ENCODE data around the gene CCDC185. TPM values are rescaled to one million over a fixed set of nuclear protein-coding genes. Genes with fewer than 3 reads are reported as not detected.

CCDC185 gene
- polyA plus RNA-seq, 3 donors = not detected

DNA sequence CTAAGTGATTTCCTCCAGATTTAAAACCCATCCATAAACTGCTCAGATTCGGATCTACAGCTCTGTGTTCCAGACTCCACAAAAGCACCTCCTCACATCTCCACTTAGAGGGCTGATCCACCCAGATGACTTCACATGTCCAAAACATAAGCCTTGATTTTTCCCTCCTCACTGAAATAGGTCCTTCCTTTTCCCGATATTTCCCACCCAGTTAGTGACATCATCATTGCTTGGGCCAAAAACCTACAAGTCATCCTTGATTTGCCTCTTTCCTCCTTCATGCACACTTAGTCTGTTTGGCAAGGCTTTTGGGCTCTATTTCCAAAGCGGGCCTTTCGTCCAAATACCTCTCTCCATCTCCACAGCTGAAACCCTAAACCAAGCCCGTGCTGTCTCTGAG lies 32.3 kb downstream of the CCDC185 start:
- Mint-ChIP-seq H3K27me3 (ENCODE audit: low read depth in 3 of 3) (peaks cover 9 to 14% (median 10%) of the 10 kb centered on the region in 3 donors), H3K9me3 (peaks cover 0 to 12% (median 7%) of the 10 kb centered on the region in 7 donors), H3K36me3 (no peaks in the 10 kb centered on the region), H3K4me1 (no peaks in the 10 kb centered on the region), H3K4me3 (no peak overlapping the region), H3K27ac (no peak overlapping the region)
- Histone ChIP-seq H3K27me3 (ENCODE audit: control insufficient read depth in 2 of 2, insufficient read depth in 2 of 2, low read length in 2 of 2) (no peaks in the 10 kb centered on the region), H2AFZ (ENCODE audit: insufficient read depth, low read depth, low read length, poor library complexity, severe bottlenecking) (no peak overlapping the region), H3K9me3 (replicated peaks in 1 of 2; ENCODE audit: control insufficient read depth in 1 of 2, insufficient read depth in 1 of 2, low read length in 2 of 2) (no peaks in the 10 kb centered on the region), H3K4me3 (replicated peaks in 1 of 3; ENCODE audit: low read depth in 2 of 3, low read length in 3 of 3) (no peak overlapping the region), H3K4me2 (replicated peaks; ENCODE audit: extremely low read depth, low read length, poor library complexity, severe bottlenecking) (no peak overlapping the region), H3K9ac (ENCODE audit: insufficient read depth, low read length, poor library complexity, severe bottlenecking) (no peak overlapping the region), H3K4me1 (ENCODE audit: control insufficient read depth in 1 of 2, insufficient read depth in 2 of 2, low read length in 2 of 2) (no peaks in the 10 kb centered on the region), H3K36me3 (replicated peaks in 1 of 2; ENCODE audit: control insufficient read depth in 1 of 2, insufficient read depth in 2 of 2, low read length in 2 of 2) (no peaks in the 10 kb centered on the region), H4K20me1 (ENCODE audit: insufficient read depth, low read length) (no peaks in the 10 kb centered on the region), H3K79me2 (ENCODE audit: insufficient read depth, low read length) (no peaks in the 10 kb centered on the region), H3K27ac (ENCODE audit: low read depth in 1 of 2, low read length in 2 of 2) (no peak overlapping the region)
- TF ChIP-seq, protein P1, sequence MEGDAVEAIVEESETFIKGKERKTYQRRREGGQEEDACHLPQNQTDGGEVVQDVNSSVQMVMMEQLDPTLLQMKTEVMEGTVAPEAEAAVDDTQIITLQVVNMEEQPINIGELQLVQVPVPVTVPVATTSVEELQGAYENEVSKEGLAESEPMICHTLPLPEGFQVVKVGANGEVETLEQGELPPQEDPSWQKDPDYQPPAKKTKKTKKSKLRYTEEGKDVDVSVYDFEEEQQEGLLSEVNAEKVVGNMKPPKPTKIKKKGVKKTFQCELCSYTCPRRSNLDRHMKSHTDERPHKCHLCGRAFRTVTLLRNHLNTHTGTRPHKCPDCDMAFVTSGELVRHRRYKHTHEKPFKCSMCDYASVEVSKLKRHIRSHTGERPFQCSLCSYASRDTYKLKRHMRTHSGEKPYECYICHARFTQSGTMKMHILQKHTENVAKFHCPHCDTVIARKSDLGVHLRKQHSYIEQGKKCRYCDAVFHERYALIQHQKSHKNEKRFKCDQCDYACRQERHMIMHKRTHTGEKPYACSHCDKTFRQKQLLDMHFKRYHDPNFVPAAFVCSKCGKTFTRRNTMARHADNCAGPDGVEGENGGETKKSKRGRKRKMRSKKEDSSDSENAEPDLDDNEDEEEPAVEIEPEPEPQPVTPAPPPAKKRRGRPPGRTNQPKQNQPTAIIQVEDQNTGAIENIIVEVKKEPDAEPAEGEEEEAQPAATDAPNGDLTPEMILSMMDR (IDR thresholded peaks at IDR 0.05) = no peak
- DNase-seq = no peak
- intact Hi-C loops (cut with micrococcal nuclease) = no loop called here
- WGBS (ENCODE audit: insufficient coverage) = 92% methylated on average over 5 of the region's 5 CpGs

DNA sequence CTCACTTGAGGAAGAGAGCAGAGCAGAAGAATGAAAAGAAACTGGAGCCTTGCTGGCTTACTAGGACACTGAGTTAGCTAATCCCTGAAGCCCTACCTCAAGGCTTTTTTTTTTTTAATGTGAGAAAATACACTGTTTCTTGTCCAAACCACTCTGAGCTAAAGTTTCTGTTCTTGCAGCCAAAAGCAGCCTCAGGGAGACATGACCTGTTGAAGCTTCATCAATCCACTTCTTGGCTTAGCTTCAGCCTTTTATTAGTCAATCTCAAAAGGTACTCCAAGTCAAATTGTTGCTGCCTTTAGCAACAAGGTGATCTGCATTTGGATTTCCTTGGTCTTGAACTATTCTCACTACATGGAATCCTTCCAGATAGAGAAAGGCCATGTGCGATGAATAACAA lies 33.7 kb downstream of the CCDC185 start:
- Histone ChIP-seq H3K4me3 (replicated peaks in 1 of 3; ENCODE audit: low read depth in 2 of 3, low read length in 3 of 3) (no peak overlapping the region), H3K9me3 (replicated peaks in 1 of 2; ENCODE audit: control insufficient read depth in 1 of 2, insufficient read depth in 1 of 2, low read length in 2 of 2) (no peaks in the 10 kb centered on the region), H3K27me3 (ENCODE audit: control insufficient read depth in 2 of 2, insufficient read depth in 2 of 2, low read length in 2 of 2) (no peaks in the 10 kb centered on the region), H3K79me2 (ENCODE audit: insufficient read depth, low read length) (no peaks in the 10 kb centered on the region), H3K9ac (ENCODE audit: insufficient read depth, low read length, poor library complexity, severe bottlenecking) (no peak overlapping the region), H4K20me1 (ENCODE audit: insufficient read depth, low read length) (no peaks in the 10 kb centered on the region), H3K4me2 (replicated peaks; ENCODE audit: extremely low read depth, low read length, poor library complexity, severe bottlenecking) (no peak overlapping the region), H2AFZ (ENCODE audit: insufficient read depth, low read depth, low read length, poor library complexity, severe bottlenecking) (no peak overlapping the region), H3K4me1 (ENCODE audit: control insufficient read depth in 1 of 2, insufficient read depth in 2 of 2, low read length in 2 of 2) (no peaks in the 10 kb centered on the region), H3K27ac (ENCODE audit: low read depth in 1 of 2, low read length in 2 of 2) (no peak overlapping the region), H3K36me3 (replicated peaks in 1 of 2; ENCODE audit: control insufficient read depth in 1 of 2, insufficient read depth in 2 of 2, low read length in 2 of 2) (no peaks in the 10 kb centered on the region)
- H3K27me3 Mint-ChIP-seq (ENCODE audit: low read depth in 3 of 3) = peaks cover 9 to 14% (median 10%) of the 10 kb centered on the region in 3 donors
- H3K4me1 Mint-ChIP-seq = no peaks in the 10 kb centered on the region
- peaks cover 0 to 12% (median 7%) of the 10 kb centered on the region in 7 donors for H3K9me3 Mint-ChIP-seq
- H3K27ac Mint-ChIP-seq = no peak overlapping the region
- intact Hi-C loops (cut with micrococcal nuclease) = no loop called here
- TF ChIP-seq, protein P1 (IDR thresholded peaks at IDR 0.05) = no peak
- DNase-seq = no peak
- no peaks in the 10 kb centered on the region for H3K36me3 Mint-ChIP-seq
- no CpG with 5 or more reads among the region's 1 CpG for WGBS (ENCODE audit: insufficient coverage)
- H3K4me3 Mint-ChIP-seq = no peak overlapping the region

Measured in CD14-positive monocyte (primary cell).